Liver (tissue), 9 donors: Measurements from ENCODE around the gene TNRC6B. TPM values are rescaled to one million over a fixed set of nuclear protein-coding genes. Genes with fewer than 3 reads are reported as not detected.

Experiments used
- DNase-seq: peaks from one replicate; pipeline ENCODE4 v3.0.0-alpha.2; 2017; ENCODE audit warnings: low spot score
- H3K27ac ChIP-seq, 2 donors: one replicate each; pipeline ENCODE4 v1.7.0; 2013; ENCODE audit warnings: inconsistent platforms in 2 of 2, low read length in 2 of 2, control low read depth in 1 of 2, low read depth in 1 of 2, mild to moderate bottlenecking in 1 of 2
- H3K27me3 ChIP-seq, 4 donors: one replicate each; pipeline versions ENCODE4 v1.6.1 to v1.7.0; 2013; ENCODE audit warnings: low read length in 3 of 4, inconsistent platforms in 1 of 4, mild to moderate bottlenecking in 1 of 4, moderate library complexity in 1 of 4; ENCODE audit not compliant: control insufficient read depth in 4 of 4, insufficient read depth in 4 of 4
- H3K36me3 ChIP-seq, 4 donors: one replicate each; pipeline versions ENCODE4 v1.6.1 to v1.7.0; 2013; ENCODE audit warnings: low read length in 3 of 4, mild to moderate bottlenecking in 3 of 4, low read depth in 1 of 4, moderate library complexity in 1 of 4; ENCODE audit not compliant: control insufficient read depth in 4 of 4, insufficient read depth in 3 of 4
- H3K4me1 ChIP-seq, 4 donors: one replicate each; pipeline versions ENCODE4 v1.6.1 to v1.7.0; 2013; ENCODE audit warnings: low read length in 3 of 4, mild to moderate bottlenecking in 3 of 4, moderate library complexity in 1 of 4; ENCODE audit not compliant: control insufficient read depth in 4 of 4, insufficient read depth in 4 of 4
- H3K4me3 ChIP-seq, 3 donors: one replicate each; pipeline versions ENCODE4 v1.6.1 to v1.7.0; 2013; ENCODE audit warnings: low read length in 3 of 3, control low read depth in 1 of 3, low read depth in 1 of 3, mild to moderate bottlenecking in 1 of 3
- H3K9ac ChIP-seq, 2 donors: one replicate each; pipeline ENCODE4 v1.7.0; 2013; ENCODE audit warnings: low read length in 2 of 2, mild to moderate bottlenecking in 2 of 2, moderate library complexity in 2 of 2, control low read depth in 1 of 2, low read depth in 1 of 2
- H3K9me3 ChIP-seq, 4 donors: one replicate each; pipeline versions ENCODE4 v1.6.1 to v1.7.0; 2013; ENCODE audit warnings: low read length in 3 of 4; ENCODE audit not compliant: control insufficient read depth in 4 of 4
- EGR1 ChIP-seq, 2 donors: IDR thresholded peaks; 2 replicates each; pipeline ENCODE4 v1.6.1; 2016 to 2018; ENCODE audit warnings: antibody characterized with exemption in 2 of 2, low read depth in 2 of 2
- FOXA1 ChIP-seq: IDR thresholded peaks from 2 replicates; pipeline ENCODE4 v1.6.1; 2016; ENCODE audit warnings: antibody characterized with exemption
- GABPA ChIP-seq, 2 donors: IDR thresholded peaks in 1 of 2; conservative IDR thresholded peaks in 1 of 2; 2 replicates each; pipeline ENCODE4 v1.6.1; 2016; ENCODE audit warnings: antibody characterized with exemption in 2 of 2, mild to moderate bottlenecking in 1 of 2, moderate library complexity in 1 of 2
- JUND ChIP-seq, 2 donors: IDR thresholded peaks; 2 replicates each; pipeline ENCODE4 v1.6.1; 2016; ENCODE audit warnings: antibody characterized with exemption in 2 of 2
- RAD21 ChIP-seq, 2 donors: IDR thresholded peaks; 2 replicates each; pipeline ENCODE4 v1.6.1; 2016; ENCODE audit warnings: antibody characterized with exemption in 2 of 2, mild to moderate bottlenecking in 2 of 2
- RXRA ChIP-seq, 2 donors: IDR thresholded peaks; 2 replicates each; pipeline ENCODE4 v1.6.1; 2017 to 2018; ENCODE audit warnings: antibody characterized with exemption in 2 of 2, mild to moderate bottlenecking in 1 of 2
- SP1 ChIP-seq: IDR thresholded peaks from 2 replicates; pipeline ENCODE4 v1.6.1; 2018; ENCODE audit warnings: antibody characterized with exemption, mild to moderate bottlenecking
- TAF1 ChIP-seq: conservative IDR thresholded peaks from 2 replicates; pipeline ENCODE4 v1.6.1; 2016; ENCODE audit warnings: antibody characterized with exemption, mild to moderate bottlenecking
- YY1 ChIP-seq: IDR thresholded peaks from 2 replicates; pipeline ENCODE4 v1.6.1; 2016; ENCODE audit warnings: antibody characterized with exemption, mild to moderate bottlenecking
- WGBS: extraction: QIAGEN DNeasy Blood & Tissue Kit; methylation state at CpG from one replicate; pipeline ENCODE4 v1.1.7; 2013; 5-methylcytosine and 5-hydroxymethylcytosine counted together
- polyA plus RNA-seq, 2 donors: library from polyadenylated mRNA; stranded (reverse) in 1 of 2; unstranded in 1 of 2; fragments of 200-250 nt in 1 of 2; fragments of >200 nt in 1 of 2; fragmentation: Nextera tagmentation in 1 of 2; extraction: Ambion mirVana in 1 of 2; gene quantifications; one replicate each; pipeline versions ENCODE4 v1.2.1 to v1.2.3, GENCODE V29; 2013 to 2015
- total RNA-seq, 2 donors: library from RNA; depleted of rRNA; stranded (reverse); fragments of >200 nt; gene quantifications; one replicate each; pipeline ENCODE4 v1.2.3, GENCODE V29; 2014
- TF ChIP-seq, protein P1 (sequence below): IDR thresholded peaks from 2 replicates; pipeline ENCODE4 v1.6.1; 2016; ENCODE audit warnings: antibody characterized with exemption
- TF ChIP-seq, protein P2 (sequence below): IDR thresholded peaks from 2 replicates; pipeline ENCODE4 v1.6.1; 2016; ENCODE audit warnings: antibody characterized with exemption, mild to moderate bottlenecking
- TF ChIP-seq, protein P3 (sequence below): fragments of 150-350 bp; IDR thresholded peaks from 2 replicates; pipeline ENCODE4 v1.5.1; 2017; ENCODE audit warnings: improper control_type of control experiment, low read depth, low read length; ENCODE audit not compliant: missing input control
- TF ChIP-seq, protein P4 (sequence below): IDR thresholded peaks from 2 replicates; pipeline ENCODE4 v1.6.1; 2016; ENCODE audit warnings: antibody characterized with exemption
- donor health status: healthy.
- donor health status: healthy.
- donor health status: healthy.
- donor health status: healthy.
- donor health status: healthy.

The TNRC6B gene
- total and polyA plus RNA-seq, 4 donors, result 4.6 to 39.1 (median 26.4) TPM

DNA sequence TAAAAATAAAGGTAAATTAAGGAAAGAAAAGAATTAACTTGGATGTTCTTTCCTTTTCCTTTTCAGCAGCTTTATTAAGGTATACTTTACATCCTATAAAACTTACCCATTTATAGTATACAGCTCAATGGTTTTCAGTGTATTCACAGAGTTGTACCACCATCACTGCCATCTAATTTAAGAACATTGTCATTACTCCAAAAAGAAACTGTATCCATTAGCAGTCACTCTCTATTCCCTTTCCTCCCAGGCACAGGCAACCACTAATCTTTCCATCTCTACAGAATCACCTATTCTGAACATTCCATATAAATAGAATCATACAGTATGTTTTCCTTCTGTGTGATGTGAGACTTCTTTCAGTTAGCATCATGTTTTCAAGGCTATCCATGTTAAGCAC is 38.9 kb upstream of the TNRC6B start:
- Histone ChIP-seq H3K9ac (no peak overlapping the region), H3K27me3 (no peaks in the 10 kb centered on the region), H3K4me3 (no peak overlapping the region), H3K9me3 (no peaks in the 10 kb centered on the region), H3K27ac (no peak overlapping the region), H3K36me3 (peaks cover 0 to 5% (median 3%) of the 10 kb centered on the region in 4 donors), H3K4me1 (peaks cover 0 to 1% (median 0%) of the 10 kb centered on the region in 4 donors)
- TF ChIP-seq YY1 (no peak), GABPA (IDR thresholded peaks at IDR 0.05 in 1 of 2, conservative IDR thresholded peaks at IDR 0.05 in 1 of 2) (no peak), RXRA (IDR thresholded peaks at IDR 0.05) (no peak), EGR1 (IDR thresholded peaks at IDR 0.05; ENCODE audit: low read depth in 2 of 2) (no peak), RAD21 (IDR thresholded peaks at IDR 0.05) (no peak)
- TF ChIP-seq, protein P1, sequence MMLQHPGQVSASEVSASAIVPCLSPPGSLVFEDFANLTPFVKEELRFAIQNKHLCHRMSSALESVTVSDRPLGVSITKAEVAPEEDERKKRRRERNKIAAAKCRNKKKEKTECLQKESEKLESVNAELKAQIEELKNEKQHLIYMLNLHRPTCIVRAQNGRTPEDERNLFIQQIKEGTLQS, result no peak
- no peak for DNase-seq

DNA sequence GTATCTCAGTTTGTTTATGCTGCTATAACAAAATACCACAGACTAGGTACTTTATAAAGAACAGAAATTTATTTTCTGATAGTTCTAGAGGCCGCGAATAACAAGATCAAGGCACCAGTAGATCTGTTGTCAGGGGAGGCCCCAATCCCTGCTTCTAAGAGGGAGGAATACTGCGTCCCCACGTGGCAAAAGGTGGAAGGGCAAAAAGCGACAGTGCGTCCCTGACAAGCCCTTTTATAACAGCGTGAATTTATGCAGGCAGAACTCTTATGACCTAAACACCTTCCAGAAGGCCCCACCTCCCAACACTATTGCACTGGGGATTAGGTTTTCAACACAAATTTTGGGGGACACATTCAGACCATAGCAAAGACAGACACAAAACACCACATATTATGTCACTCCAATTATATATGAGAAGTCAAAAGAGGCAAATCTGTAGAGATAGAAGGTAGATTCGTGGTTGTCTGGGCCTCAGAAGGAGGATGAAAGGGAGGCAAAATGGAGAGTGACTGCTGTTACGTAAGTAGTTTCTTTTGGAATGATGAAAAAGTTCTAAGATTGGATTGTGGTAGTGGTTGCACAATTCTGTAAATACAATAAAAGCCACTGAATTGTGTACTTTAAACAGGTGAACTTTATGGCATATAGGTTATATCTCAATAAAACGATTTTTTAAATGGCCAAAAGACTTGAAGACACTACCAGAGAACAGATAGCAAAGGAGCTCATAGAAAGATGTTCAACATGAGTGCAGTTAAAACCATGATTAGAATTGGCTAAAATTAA is 30.1 kb upstream of the TNRC6B start:
- H3K9ac ChIP-seq, result no peak overlapping the region
- H3K4me3 ChIP-seq, result no peak overlapping the region
- WGBS, result 89% methylated on average over 10 of the region's 10 CpGs
- H3K27ac ChIP-seq, result no peak overlapping the region
- H3K4me1 ChIP-seq, result no peaks in the 10 kb centered on the region
- DNase-seq, result no peak
- peaks cover 0 to 3% (median 1%) of the 10 kb centered on the region in 4 donors for H3K36me3 ChIP-seq
- H3K9me3 ChIP-seq, result no peaks in the 10 kb centered on the region
- TF ChIP-seq YY1 (no peak), TAF1 (no peak), EGR1 (IDR thresholded peaks at IDR 0.05; ENCODE audit: low read depth in 2 of 2) (no peak), SP1 (no peak), GABPA (IDR thresholded peaks at IDR 0.05 in 1 of 2, conservative IDR thresholded peaks at IDR 0.05 in 1 of 2) (no peak), JUND (IDR thresholded peaks at IDR 0.05) (no peak), FOXA1 (no peak), RAD21 (IDR thresholded peaks at IDR 0.05) (no peak), RXRA (IDR thresholded peaks at IDR 0.05) (no peak)
- TF ChIP-seq, protein P2, sequence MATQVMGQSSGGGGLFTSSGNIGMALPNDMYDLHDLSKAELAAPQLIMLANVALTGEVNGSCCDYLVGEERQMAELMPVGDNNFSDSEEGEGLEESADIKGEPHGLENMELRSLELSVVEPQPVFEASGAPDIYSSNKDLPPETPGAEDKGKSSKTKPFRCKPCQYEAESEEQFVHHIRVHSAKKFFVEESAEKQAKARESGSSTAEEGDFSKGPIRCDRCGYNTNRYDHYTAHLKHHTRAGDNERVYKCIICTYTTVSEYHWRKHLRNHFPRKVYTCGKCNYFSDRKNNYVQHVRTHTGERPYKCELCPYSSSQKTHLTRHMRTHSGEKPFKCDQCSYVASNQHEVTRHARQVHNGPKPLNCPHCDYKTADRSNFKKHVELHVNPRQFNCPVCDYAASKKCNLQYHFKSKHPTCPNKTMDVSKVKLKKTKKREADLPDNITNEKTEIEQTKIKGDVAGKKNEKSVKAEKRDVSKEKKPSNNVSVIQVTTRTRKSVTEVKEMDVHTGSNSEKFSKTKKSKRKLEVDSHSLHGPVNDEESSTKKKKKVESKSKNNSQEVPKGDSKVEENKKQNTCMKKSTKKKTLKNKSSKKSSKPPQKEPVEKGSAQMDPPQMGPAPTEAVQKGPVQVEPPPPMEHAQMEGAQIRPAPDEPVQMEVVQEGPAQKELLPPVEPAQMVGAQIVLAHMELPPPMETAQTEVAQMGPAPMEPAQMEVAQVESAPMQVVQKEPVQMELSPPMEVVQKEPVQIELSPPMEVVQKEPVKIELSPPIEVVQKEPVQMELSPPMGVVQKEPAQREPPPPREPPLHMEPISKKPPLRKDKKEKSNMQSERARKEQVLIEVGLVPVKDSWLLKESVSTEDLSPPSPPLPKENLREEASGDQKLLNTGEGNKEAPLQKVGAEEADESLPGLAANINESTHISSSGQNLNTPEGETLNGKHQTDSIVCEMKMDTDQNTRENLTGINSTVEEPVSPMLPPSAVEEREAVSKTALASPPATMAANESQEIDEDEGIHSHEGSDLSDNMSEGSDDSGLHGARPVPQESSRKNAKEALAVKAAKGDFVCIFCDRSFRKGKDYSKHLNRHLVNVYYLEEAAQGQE, result no peak
- TF ChIP-seq, protein P3, sequence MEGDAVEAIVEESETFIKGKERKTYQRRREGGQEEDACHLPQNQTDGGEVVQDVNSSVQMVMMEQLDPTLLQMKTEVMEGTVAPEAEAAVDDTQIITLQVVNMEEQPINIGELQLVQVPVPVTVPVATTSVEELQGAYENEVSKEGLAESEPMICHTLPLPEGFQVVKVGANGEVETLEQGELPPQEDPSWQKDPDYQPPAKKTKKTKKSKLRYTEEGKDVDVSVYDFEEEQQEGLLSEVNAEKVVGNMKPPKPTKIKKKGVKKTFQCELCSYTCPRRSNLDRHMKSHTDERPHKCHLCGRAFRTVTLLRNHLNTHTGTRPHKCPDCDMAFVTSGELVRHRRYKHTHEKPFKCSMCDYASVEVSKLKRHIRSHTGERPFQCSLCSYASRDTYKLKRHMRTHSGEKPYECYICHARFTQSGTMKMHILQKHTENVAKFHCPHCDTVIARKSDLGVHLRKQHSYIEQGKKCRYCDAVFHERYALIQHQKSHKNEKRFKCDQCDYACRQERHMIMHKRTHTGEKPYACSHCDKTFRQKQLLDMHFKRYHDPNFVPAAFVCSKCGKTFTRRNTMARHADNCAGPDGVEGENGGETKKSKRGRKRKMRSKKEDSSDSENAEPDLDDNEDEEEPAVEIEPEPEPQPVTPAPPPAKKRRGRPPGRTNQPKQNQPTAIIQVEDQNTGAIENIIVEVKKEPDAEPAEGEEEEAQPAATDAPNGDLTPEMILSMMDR, result no peak
- TF ChIP-seq, protein P1, result no peak
- TF ChIP-seq, protein P4, sequence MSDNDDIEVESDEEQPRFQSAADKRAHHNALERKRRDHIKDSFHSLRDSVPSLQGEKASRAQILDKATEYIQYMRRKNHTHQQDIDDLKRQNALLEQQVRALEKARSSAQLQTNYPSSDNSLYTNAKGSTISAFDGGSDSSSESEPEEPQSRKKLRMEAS, result no peak
- H3K27me3 ChIP-seq, result no peaks in the 10 kb centered on the region
